Measurements from ENCODE around the gene MRFAP1.
A peak's percentile ranks its signal among the peaks of the same experiment; 100 is the strongest.
"Not testable (repeated sequence)": the region's sequence is repeated elsewhere in the genome, so short reads cannot be mapped to it uniquely, and the experiment has no call there.

The MRFAP1 gene

DNA sequence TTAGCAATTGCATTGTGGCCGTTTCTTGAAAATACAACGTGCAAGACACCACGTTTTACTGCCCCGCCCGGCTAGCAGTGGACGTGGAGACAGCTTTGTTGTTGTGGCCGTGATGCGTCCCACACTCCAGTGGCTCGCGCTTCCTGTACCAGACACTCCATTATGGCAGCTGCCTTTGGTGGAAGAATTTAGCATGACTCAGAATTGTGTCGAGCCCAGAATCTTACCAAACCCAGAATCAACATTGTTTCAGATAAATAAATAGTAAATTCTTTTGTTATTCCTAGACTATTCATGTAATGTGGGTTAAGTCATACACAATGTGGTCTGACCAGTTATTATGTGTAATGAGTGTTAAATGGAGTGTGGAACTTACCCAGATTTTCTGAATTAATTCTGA is 27.9 kb downstream of the MRFAP1 start:
- POLR2A ChIA-PET: interaction anchor here (0.7 to 1.1 kb wide), 2 partner anchors 28 to 219 kb away, joined by 3 to 4 read pairs; partner anchors contain the start of gene MRFAP1
- TF ChIP-seq, protein P1, sequence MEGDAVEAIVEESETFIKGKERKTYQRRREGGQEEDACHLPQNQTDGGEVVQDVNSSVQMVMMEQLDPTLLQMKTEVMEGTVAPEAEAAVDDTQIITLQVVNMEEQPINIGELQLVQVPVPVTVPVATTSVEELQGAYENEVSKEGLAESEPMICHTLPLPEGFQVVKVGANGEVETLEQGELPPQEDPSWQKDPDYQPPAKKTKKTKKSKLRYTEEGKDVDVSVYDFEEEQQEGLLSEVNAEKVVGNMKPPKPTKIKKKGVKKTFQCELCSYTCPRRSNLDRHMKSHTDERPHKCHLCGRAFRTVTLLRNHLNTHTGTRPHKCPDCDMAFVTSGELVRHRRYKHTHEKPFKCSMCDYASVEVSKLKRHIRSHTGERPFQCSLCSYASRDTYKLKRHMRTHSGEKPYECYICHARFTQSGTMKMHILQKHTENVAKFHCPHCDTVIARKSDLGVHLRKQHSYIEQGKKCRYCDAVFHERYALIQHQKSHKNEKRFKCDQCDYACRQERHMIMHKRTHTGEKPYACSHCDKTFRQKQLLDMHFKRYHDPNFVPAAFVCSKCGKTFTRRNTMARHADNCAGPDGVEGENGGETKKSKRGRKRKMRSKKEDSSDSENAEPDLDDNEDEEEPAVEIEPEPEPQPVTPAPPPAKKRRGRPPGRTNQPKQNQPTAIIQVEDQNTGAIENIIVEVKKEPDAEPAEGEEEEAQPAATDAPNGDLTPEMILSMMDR (IDR thresholded peaks at IDR 0.05; ENCODE audit: insufficient read depth, low read length, missing control alignments): no peak
- no peak overlapping the region for H3K4me3 ChIP-seq (ENCODE audit: low read depth, low read length)
- CTCF ChIA-PET: interaction anchor here (0.7 kb wide), 1 partner anchor 25 kb away, joined by 3 read pairs; no protein-coding TSS in a partner anchor
- peak; percentile 16 for DNase-seq (ENCODE audit: low read depth, low spot score)

DNA sequence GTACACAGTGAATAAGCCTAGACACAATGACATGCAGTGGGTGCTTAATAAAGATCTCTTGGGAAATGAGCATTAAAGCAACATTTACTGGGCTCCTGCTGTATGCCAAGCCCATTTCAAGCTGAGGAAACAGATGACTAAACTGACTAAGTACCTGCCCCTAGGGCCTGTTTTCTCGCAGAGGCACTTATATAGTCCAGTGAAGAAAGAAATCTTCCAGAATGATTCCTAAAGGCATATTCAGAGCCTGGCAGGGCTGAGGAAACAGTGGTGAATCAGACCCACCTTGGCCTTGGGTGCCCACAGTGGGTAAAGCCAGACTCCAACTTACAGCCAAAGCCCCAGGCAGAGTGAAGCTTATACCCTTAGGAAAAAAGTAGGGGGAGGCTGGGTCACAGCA is 31.2 kb downstream of the MRFAP1 start:
- DNase-seq (ENCODE audit: low read depth, low spot score): no peak
- ChIA-PET CTCF (interaction anchor here (1.5 kb wide), 1 partner anchor 13 kb away, joined by 6 read pairs; no protein-coding TSS in a partner anchor), POLR2A (interaction anchor here (0.7 kb wide), 1 partner anchor 44 kb away, joined by 3 read pairs; the partner anchor contains the start of gene BLOC1S4)
- H3K4me3 ChIP-seq (ENCODE audit: low read depth, low read length): no peak overlapping the region
- TF ChIP-seq, protein P1 (IDR thresholded peaks at IDR 0.05; ENCODE audit: insufficient read depth, low read length, missing control alignments): no peak

DNA sequence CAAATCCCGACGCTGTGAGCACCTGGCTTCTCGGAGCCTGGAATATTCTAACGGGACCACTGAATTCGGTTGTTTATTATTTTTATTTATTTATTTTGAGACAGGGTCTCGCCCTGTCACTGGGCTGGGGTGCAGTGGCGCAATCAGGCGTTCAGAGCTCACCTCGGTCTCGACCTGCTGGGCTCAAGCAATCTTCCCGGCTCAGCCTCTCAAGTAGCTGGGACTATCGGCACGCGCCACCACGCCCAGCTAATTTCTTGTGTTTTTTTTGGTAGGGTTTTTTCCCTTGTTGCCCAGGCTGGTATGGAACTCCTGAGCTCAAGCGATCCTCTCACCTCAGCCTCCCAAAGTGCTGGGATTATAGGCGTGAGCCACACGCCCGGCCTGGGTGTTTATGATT is 31.6 kb downstream of the MRFAP1 start:
- TF ChIP-seq, protein P1 (IDR thresholded peaks at IDR 0.05; ENCODE audit: insufficient read depth, low read length, missing control alignments): no peak
- no peak for DNase-seq (ENCODE audit: low read depth, low spot score)
- no peak overlapping the region for H3K4me3 ChIP-seq (ENCODE audit: low read depth, low read length)
- ChIA-PET CTCF (interaction anchor here (1.5 kb wide), 1 partner anchor 14 kb away, joined by 6 read pairs; no protein-coding TSS in a partner anchor), POLR2A (interaction anchor here (0.7 kb wide), 1 partner anchor 44 kb away, joined by 3 read pairs; the partner anchor contains the start of gene BLOC1S4)

DNA sequence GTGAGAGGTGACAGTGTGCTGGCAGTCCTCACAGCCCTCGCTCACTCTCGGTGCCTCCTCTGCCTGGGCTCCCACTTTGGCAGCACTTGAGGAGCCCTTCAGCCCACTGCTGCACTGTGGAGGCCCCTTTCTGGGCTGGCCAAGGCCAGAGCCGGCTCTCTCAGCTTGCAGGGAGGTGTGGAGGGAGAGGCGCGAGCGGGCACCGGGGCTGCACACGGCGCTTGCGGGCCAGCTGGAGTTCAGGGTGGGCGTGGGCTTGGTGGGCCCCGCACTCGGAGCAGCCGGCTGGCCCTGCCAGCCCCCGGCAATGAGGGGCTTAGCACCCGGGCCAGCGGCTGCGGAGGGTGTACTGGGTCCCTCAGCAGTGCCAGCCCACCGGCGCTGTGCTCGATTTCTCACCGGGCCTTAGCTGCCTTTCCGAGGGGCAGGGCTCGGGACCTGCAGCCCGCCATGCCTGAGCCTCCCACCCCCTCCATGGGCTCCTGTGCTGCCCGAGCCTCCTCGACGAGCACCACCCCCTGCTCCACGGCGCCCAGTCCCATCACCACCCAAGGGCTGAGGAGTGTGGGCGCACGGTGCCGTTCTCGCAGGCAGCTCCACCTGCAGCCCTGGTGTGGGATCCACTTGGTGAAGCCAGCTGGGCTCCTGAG is 32.2 kb downstream of the MRFAP1 start:
- DNase-seq (ENCODE audit: low read depth, low spot score); H3K4me3 ChIP-seq (ENCODE audit: low read depth, low read length): not testable (repeated sequence)
- POLR2A ChIA-PET: interaction anchor here (0.7 to 1.8 kb wide), 7 partner anchors 9 to 44 kb away, joined by 3 to 13 read pairs (median 5); partner anchors contain the start of genes BLOC1S4, MRFAP1 and MRFAP1L1
- CTCF ChIA-PET: interaction anchor here (1.5 to 1.6 kb wide), 2 partner anchors 9 to 14 kb away, joined by 6 read pairs; no protein-coding TSS in a partner anchor

GRCh38 chr4:6673191-6673659 is 32.7 kb downstream of the MRFAP1 start:
- CTCF ChIA-PET: interaction anchor here (1.6 kb wide), 1 partner anchor 9 kb away, joined by 6 read pairs; no protein-coding TSS in a partner anchor
- DNase-seq (ENCODE audit: low read depth, low spot score): not testable (repeated sequence)
- peak overlapping the region; percentile 73 for H3K4me3 ChIP-seq (ENCODE audit: low read depth, low read length)
- POLR2A ChIA-PET: interaction anchor here (0.7 to 1.8 kb wide), 11 partner anchors 9 to 111 kb away, joined by 3 to 13 read pairs (median 4); partner anchors contain the start of genes BLOC1S4, MRFAP1 and MRFAP1L1

- H3K4me3 ChIP-seq (ENCODE audit: low read depth, low read length): peak overlapping the region; percentile 73
- POLR2A ChIA-PET: interaction anchor here (0.6 to 1.8 kb wide), 13 partner anchors 9 to 738 kb away, joined by 3 to 13 read pairs (median 4); partner anchors contain the start of genes BLOC1S4, MRFAP1 and MRFAP1L1
- TF ChIP-seq, protein P1 (IDR thresholded peaks at IDR 0.05; ENCODE audit: insufficient read depth, low read length, missing control alignments): no peak
- DNase-seq (ENCODE audit: low read depth, low spot score): peak; percentile 74
- CTCF ChIA-PET: interaction anchor here (1.0 to 2.5 kb wide), 5 partner anchors 10 to 31 kb away, joined by 3 to 8 read pairs (median 6); no protein-coding TSS in a partner anchor
Measured at GRCh38 chr4:6673660-6674499, 33.4 kb downstream of the MRFAP1 start.

Measured in AG04449 (cell line).